HG03520 (cell line): Measurements from ENCODE around the gene MLLT10.

Source experiments
- ATAC-seq: cut with Tn5 transposase; IDR thresholded peaks from one replicate; pipeline ENCODE4 v1.9.1; 2021; ENCODE audit warnings: mild to moderate bottlenecking, moderate library complexity; ENCODE audit not compliant: unreplicated experiment

The MLLT10 gene

DNA sequence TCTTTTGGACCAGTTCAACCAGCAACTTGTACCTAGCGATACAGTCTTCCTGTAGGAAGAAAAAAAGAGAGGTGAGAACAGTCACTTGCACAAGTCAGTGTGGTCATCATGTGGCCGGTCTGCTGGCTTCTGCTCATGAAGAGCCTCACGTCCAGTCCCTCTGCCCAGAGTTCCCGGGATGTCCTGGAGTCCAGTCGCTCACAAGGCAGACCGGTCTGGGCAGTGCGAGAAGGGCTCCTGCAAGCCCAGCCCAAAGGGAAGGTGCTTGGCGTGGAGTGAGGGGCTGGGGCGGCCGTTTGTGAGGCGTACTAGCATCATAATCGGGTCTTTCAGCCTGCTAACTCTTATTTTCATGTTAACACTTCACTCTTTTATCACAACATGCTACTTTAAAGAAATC lies 222.7 kb downstream of the MLLT10 start:
- ATAC-seq, result no peak

DNA sequence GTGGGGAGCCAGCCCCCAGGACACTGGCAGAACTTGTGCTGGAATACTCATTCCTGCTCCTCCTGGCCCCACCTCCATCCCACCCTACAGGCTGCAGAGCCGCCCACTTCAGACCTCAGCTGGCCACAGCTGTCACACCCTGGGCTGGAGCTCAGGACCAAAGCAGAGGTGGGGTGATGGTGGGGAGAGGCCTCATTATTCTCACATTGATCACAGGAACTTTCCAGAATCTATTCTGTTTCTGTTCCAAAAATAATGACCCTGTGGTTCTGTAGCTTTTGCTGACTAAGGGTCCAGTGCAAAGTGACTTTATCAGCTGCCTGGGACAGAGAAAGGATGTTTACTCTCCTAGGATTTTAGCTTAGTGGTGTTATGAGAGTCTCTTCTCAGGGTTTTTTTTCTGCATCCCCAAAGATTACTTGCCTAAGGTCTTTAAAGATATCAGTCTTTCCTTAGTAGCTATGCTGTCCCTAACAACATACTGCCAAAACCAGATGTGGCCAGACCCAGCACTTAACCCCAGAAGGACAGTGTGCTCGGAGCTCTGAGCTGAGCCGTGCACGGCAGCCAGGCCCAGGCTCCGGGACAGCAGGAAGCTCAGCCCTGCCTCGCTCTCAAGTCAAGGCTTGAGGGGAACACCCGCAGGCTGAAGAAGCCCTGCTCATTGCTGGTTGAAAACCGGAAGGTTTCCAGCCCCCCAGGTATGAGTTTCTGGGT lies 223.3 kb downstream of the MLLT10 start:
- ATAC-seq, result no peak

DNA sequence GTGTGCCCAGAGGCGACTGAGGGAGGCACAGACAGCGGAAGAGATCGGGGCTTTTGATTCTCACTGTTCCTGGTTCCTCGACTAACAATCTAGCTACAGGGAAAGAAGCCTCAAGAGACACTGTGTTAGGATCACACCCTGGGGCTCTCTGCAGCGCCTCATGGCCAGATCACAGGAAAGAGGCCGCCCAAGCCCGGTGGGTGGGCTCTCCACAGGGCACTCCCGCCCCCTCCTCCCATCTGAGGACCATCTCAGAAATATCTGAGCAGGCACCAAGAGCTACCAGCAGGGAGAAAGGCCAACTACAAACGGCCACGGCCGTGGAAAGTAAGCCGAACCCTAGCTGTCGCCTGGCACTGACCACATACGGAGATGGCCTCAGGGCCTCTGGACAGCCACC lies 224.2 kb downstream of the MLLT10 start:
- no peak for ATAC-seq

DNA sequence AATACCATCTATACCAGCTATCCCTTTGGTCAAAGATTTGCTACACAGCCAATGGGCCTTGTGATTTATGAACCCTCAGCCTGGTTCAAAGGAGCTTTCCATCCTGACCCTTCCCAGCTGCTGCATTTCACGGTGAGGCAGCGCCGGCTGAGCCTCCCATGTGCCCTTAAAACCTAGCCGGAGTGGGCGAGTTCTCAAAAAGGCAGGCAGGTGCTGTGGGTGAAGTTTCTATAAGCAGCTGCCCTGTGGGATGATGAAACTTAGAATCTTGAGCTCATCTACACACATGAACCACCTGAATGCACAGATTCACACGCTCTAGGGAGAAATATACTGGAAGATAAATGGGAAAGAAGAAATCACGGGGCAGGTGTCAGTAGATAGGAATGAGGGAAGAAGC lies 224.7 kb downstream of the MLLT10 start:
- no peak for ATAC-seq

DNA sequence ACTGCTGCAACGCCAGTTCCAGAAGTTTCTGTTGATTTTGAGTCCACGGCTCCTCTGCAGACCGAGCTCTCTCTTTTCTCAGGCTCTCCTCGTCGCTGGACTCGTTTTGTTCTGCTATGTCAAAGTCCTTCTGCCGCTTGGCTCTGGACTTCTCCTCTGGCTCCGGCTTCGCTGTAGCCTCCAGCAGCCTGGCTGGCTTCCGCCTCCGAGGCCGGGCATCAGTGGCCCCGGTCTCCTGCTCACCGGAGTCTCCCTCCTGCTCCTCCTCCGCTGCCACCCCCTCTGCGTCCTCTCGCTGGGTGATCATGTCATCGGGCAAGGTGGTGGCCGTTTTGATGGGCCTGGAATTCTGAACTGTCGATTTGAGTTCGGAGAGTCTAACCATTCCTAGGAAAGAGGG lies 225.2 kb downstream of the MLLT10 start:
- no peak for ATAC-seq

DNA sequence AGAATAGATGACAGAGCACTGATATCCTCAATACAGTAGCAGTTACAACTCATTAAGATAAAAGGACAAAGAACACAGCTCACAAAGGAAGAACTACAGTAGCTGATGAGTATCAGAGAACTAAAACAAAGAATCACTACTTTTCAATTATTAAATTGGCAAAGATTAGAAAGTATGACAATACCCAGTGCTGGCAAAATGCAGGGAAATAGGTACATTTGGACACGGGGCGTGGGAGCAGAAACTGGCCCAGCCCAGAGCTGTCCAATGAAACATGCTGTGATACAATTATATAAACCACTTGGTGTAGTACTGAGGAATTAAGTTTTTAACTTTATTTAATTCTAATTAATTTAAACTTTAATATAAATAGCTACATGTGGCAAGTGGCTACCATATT lies 226.3 kb downstream of the MLLT10 start:
- ATAC-seq, result no peak

DNA sequence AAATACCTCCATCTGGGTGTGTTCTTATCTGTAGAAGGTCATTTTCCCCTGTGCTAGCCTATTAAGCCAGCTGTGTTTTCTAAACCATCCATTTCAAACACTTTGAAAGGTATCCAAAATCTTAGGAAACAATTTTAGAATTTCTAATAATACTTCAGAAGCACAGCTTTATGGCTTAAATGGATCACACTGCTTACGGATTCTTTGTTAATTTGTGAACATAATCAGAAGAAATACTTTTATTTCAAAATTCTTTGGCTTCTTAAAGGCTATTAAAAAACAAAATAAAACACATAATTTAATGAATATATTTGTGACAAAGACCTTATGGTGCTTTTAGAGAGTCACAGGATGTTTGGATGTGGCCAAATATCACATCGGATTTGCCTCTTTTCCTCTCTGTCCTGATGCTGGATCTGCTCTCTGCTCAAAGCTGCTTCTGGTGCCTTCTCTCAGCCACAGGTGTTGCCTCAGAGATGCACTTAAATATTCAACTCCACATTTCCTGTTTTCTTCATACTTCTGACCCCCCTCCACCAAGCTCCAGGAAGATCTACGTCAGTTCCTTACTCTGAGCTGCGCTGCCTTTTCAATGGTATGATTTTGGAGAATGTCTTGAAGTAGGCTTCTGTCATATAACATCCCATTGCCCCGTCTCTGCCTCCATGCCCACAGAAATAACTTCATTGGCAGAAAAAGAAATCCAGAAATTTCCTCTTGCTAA lies 230.6 kb downstream of the MLLT10 start:
- no peak for ATAC-seq

DNA sequence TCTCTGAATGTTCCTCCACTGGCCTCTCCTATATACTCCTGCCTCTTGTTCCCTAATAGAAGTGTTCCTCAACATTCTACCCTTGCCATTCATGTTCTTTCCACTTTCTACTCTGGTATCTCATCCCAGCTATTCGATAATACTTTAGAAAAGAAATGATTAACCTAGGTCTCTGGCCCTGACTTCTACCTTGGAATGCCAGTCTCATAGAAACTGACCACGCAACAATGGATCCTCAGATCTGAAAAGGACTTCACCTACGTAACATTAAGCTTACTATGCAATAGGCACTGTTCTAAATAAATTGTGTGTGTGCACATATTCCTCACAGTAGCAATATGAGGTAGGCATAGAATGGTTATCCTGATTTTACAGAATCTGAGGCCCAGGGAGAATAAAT lies 235.0 kb downstream of the MLLT10 start:
- no peak for ATAC-seq

DNA sequence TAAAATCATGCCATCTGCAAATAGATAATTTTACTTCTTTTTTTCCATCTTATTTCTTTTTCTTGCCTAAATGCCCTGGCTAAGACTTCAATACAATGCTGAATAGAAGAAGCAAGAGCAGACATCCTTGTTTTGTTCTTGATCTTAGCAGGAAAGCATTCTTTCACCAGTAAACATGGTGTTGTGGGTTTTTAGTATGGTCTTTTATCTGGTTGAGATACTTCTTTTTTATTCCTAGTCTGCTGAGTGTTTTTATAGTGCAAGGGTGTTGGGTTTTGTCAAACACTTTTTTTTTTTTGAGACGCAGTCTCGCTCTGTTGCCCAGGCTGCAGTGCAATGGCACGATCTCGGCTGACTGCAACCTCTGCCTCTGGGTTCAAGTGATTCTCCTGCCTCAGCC lies 237.2 kb downstream of the MLLT10 start:
- ATAC-seq, result no peak

DNA sequence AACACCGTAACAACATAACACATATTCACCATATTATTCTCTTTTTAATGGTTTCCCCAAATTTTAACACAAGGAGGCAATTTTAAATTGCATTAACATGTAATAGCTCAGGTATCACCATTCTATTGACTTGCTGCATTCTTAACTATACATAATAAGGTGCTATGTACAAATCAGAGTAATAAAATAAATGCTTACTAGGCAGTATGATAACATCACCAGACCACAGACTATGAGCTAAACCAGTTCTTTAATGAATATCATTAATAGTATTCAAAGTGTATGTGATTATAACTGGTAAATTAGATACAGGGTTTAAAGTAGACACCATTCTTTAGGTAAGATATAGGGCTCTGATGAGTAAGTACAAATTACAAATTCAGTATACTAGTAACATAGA lies 242.9 kb downstream of the MLLT10 start:
- no peak for ATAC-seq

DNA sequence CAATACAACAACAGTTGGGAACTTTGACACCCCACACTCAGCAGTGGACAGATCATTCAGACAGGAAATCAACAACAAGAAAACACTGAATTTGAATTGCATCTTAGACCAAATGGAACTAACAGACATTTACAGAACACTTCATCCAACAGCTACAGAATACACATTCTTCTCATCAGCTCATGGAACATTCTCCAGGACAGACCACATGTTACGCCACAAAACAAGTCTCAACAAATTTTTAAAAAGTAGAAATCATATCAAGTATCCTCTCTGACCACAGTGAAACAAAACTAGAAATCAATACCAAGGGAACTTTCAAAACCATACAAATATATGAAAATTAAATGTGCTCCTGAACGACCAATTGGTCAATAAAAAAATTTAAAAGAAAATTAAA lies 257.2 kb downstream of the MLLT10 start:
- ATAC-seq, result no peak
